Measurements from ENCODE around the gene TMEM213.

Gene TMEM213

GRCh38 chr7:138873220-138873892 lies 75.6 kb downstream of the TMEM213 start:
- DNase-seq (ENCODE audit: low read depth in 2 of 2), result no peak

GRCh38 chr7:138875794-138876193 lies 78.0 kb downstream of the TMEM213 start:
- H3K4me3 ChIP-seq (replicated peaks in 1 of 2; ENCODE audit: low read depth in 2 of 2, low read length in 2 of 2), result no peak overlapping the region
- TF ChIP-seq CTCF (IDR thresholded peaks at IDR 0.05; ENCODE audit: low read depth, low read length), result no peak
- DNase-seq (ENCODE audit: low read depth in 2 of 2), result peak; percentile 26 to 78

More at GRCh38 chr7:138873220-138873892, 75.6 kb downstream of the TMEM213 start:
- no peak for TF ChIP-seq CTCF (IDR thresholded peaks at IDR 0.05; ENCODE audit: low read depth, low read length)
- H3K4me3 ChIP-seq (replicated peaks in 1 of 2; ENCODE audit: low read depth in 2 of 2, low read length in 2 of 2), result no peak overlapping the region

- no peak for DNase-seq (ENCODE audit: low read depth in 2 of 2)
- no peak overlapping the region for H3K4me3 ChIP-seq (replicated peaks in 1 of 2; ENCODE audit: low read depth in 2 of 2, low read length in 2 of 2)
- no peak for TF ChIP-seq CTCF (IDR thresholded peaks at IDR 0.05; ENCODE audit: low read depth, low read length)
These were observed 78.5 kb downstream of the TMEM213 start for GRCh38 chr7:138876326-138876725.

GRCh38 chr7:138878051-138878450 lies 80.3 kb downstream of the TMEM213 start:
- no peak overlapping the region for H3K4me3 ChIP-seq (replicated peaks in 1 of 2; ENCODE audit: low read depth in 2 of 2, low read length in 2 of 2)
- no peak for DNase-seq (ENCODE audit: low read depth in 2 of 2)
- TF ChIP-seq CTCF (IDR thresholded peaks at IDR 0.05; ENCODE audit: low read depth, low read length), result no peak

- TF ChIP-seq CTCF (IDR thresholded peaks at IDR 0.05; ENCODE audit: low read depth, low read length), result no peak
- DNase-seq (ENCODE audit: low read depth in 2 of 2), result no peak
- no peak overlapping the region for H3K4me3 ChIP-seq (replicated peaks in 1 of 2; ENCODE audit: low read depth in 2 of 2, low read length in 2 of 2)
These were observed 81.1 kb downstream of the TMEM213 start for GRCh38 chr7:138878856-138879255.

GRCh38 chr7:138879356-138879755 lies 81.6 kb downstream of the TMEM213 start:
- no peak for DNase-seq (ENCODE audit: low read depth in 2 of 2)
- H3K4me3 ChIP-seq (replicated peaks in 1 of 2; ENCODE audit: low read depth in 2 of 2, low read length in 2 of 2), result no peak overlapping the region
- TF ChIP-seq CTCF (IDR thresholded peaks at IDR 0.05; ENCODE audit: low read depth, low read length), result no peak
